Gastrocnemius medialis (tissue), 4 donors: Measurements from ENCODE around the gene ZNF76. TPM values are rescaled to one million over a fixed set of nuclear protein-coding genes. Genes with fewer than 3 reads are reported as not detected.
A peak's percentile ranks its signal among the peaks of the same experiment; 100 is the strongest.

ENCODE experiments used
- ATAC-seq, 2 donors: fragments of 150-250 bp; one replicate each; pipeline ENCODE4 v1.9.1; 2016
- DNase-seq, 2 donors: peaks; one replicate each; pipeline ENCODE4 v3.0.0-alpha.2; 2019
- H3K27ac ChIP-seq, 4 donors: fragments of 200-600 bp; sonication (generic); 1 replicate in 1 of 4; 2 replicates in 3 of 4; pipeline ENCODE4 v1.5.1; 2016 to 2018; ENCODE audit warnings: mild to moderate bottlenecking in 2 of 4, moderate library complexity in 1 of 4
- H3K27me3 ChIP-seq, 3 donors: fragments of 200-600 bp; sonication (generic) in 2 of 3; 1 replicate in 1 of 3; 2 replicates in 2 of 3; pipeline versions ENCODE4 v1.5.1 to v1.6.0; 2016 to 2019; ENCODE audit warnings: mild to moderate bottlenecking in 1 of 3, moderate library complexity in 1 of 3
- H3K36me3 ChIP-seq, 2 donors: fragments of 200-600 bp; sonication (generic) in 1 of 2; one replicate each; pipeline ENCODE4 v1.5.1; 2017 to 2018
- H3K4me1 ChIP-seq, 2 donors: fragments of 200-600 bp; sonication (generic) in 1 of 2; one replicate each; pipeline ENCODE4 v1.5.1; 2016 to 2017; ENCODE audit warnings: mild to moderate bottlenecking in 2 of 2
- H3K4me3 ChIP-seq, 4 donors: fragments of 200-600 bp; sonication (generic) in 3 of 4; 1 replicate in 1 of 4; 2 replicates in 3 of 4; pipeline ENCODE4 v1.5.1; 2016 to 2019; ENCODE audit warnings: mild to moderate bottlenecking in 2 of 4
- H3K9me3 ChIP-seq, 3 donors: fragments of 200-600 bp; sonication (generic) in 2 of 3; 1 replicate in 1 of 3; 2 replicates in 2 of 3; pipeline ENCODE4 v1.5.1; 2016 to 2019
- CTCF ChIP-seq, 5 experiments: fragments of 450-650 bp in 3 of 5; fragments of 200-600 bp in 2 of 5; sonication (generic) in 2 of 5; IDR thresholded peaks in 4 of 5; conservative IDR thresholded peaks in 1 of 5; 1 replicate in 4 of 5; 2 replicates in 1 of 5; pipeline ENCODE4 v1.5.1; 2016 to 2019; ENCODE audit warnings: antibody characterized with exemption in 5 of 5, mild to moderate bottlenecking in 3 of 5, moderate library complexity in 3 of 5
- POLR2A ChIP-seq, 2 donors: fragments of 450-650 bp; IDR thresholded peaks; one replicate each; pipeline ENCODE4 v1.6.1; 2017; ENCODE audit warnings: antibody characterized with exemption in 2 of 2, mild to moderate bottlenecking in 2 of 2, moderate library complexity in 2 of 2
- in situ Hi-C, 4 donors: fragments of 200-750 bp; cut with MboI; loops; one replicate each; pipeline versions ENCODE4 v1.15.0 to v1.8.0; 2017; ENCODE audit warnings: low sequenced_read_pairs in 4 of 4
- intact Hi-C: fragments of 100-400 bp; cut with DNase I; formaldehyde crosslinking; loops from one replicate; pipeline ENCODE4 v1.15.1; 2023; ENCODE audit warnings: low total_unique reads
- total RNA-seq, 4 donors: library from RNA; depleted of rRNA; stranded (reverse); fragments of >200 nt; gene quantifications; one replicate each; pipeline versions ENCODE4 v1.1.0 to v1.2.3, GENCODE V29; 2016

Gene ZNF76
- total RNA-seq, 4 donors from 2014 or later: 26.1 to 35.2 (median 27.5) TPM

GRCh38 chr6:35240838-35241801 lies 18.4 kb upstream of the ZNF76 start:
- TF ChIP-seq CTCF (IDR thresholded peaks at IDR 0.05 in 4 of 5, conservative IDR thresholded peaks at IDR 0.05 in 1 of 5): peak; percentile 82 to 92 (median 86)
- no peak for TF ChIP-seq POLR2A (IDR thresholded peaks at IDR 0.05)
- in situ Hi-C loops: loop anchor here in 2 of 4 donors (25.0 kb wide), 1 partner anchor 254 kb away; no protein-coding TSS in a partner anchor
- intact Hi-C loops: loop anchor here (1.0 to 2.0 kb wide), 2 partner anchors 95 to 254 kb away; no protein-coding TSS in a partner anchor
- Histone ChIP-seq H3K4me1 (peaks cover 0 to 3% of the 10 kb centered on the region in 2 donors), H3K27ac (no peak overlapping the region), H3K4me3 (no peak overlapping the region), H3K36me3 (no peaks in the 10 kb centered on the region), H3K9me3 (no peaks in the 10 kb centered on the region), H3K27me3 (no peaks in the 10 kb centered on the region)
- peak; percentile 59 to 83 for ATAC-seq
- DNase-seq: peak in 1 of 2 donors; percentile 45

DNA sequence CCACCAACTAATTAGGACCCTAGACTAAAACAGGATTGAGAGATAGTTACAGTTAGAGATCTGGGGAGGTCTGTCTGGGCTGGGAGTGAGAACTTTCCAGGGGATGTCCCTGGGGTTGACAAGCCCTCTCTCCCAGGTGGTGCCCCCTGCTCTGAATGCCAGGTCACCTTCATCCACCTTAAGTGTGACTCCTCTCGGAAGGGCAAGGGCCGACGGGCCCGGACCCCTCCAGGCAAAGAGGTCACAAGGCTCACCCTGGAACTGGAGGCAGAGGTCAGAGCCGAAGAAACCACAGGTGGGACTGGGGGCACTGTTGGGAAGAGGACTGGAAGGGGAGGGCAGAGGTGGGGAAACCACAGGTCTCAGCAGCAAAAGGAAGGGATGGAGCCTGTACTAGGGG lies 17.0 kb upstream of the ZNF76 start:
- intact Hi-C loops: no loop called here
- H3K27me3 ChIP-seq: no peaks in the 10 kb centered on the region
- in situ Hi-C loops: loop anchor here in 2 of 4 donors (25.0 kb wide), 1 partner anchor 255 kb away; no protein-coding TSS in a partner anchor
- no peak overlapping the region for H3K27ac ChIP-seq
- H3K9me3 ChIP-seq: no peaks in the 10 kb centered on the region
- H3K4me3 ChIP-seq: no peak overlapping the region
- H3K4me1 ChIP-seq: peaks cover 0 to 3% of the 10 kb centered on the region in 2 donors
- ATAC-seq (no peak), DNase-seq (no peak)
- TF ChIP-seq CTCF (IDR thresholded peaks at IDR 0.05 in 4 of 5, conservative IDR thresholded peaks at IDR 0.05 in 1 of 5) (no peak), POLR2A (IDR thresholded peaks at IDR 0.05) (no peak)
- no peaks in the 10 kb centered on the region for H3K36me3 ChIP-seq

- no peak overlapping the region for H3K4me3 ChIP-seq
- intact Hi-C loops: no loop called here
- in situ Hi-C loops: loop anchor here in 2 of 4 donors (25.0 kb wide), 1 partner anchor 256 kb away; no protein-coding TSS in a partner anchor
- H3K27me3 ChIP-seq: no peaks in the 10 kb centered on the region
- H3K9me3 ChIP-seq: no peaks in the 10 kb centered on the region
- ATAC-seq (no peak), DNase-seq (no peak)
- H3K36me3 ChIP-seq: no peaks in the 10 kb centered on the region
- H3K4me1 ChIP-seq: peaks cover 0 to 3% of the 10 kb centered on the region in 2 donors
- no peak for TF ChIP-seq CTCF (IDR thresholded peaks at IDR 0.05 in 4 of 5, conservative IDR thresholded peaks at IDR 0.05 in 1 of 5)
- no peak for TF ChIP-seq POLR2A (IDR thresholded peaks at IDR 0.05)
- no peak overlapping the region for H3K27ac ChIP-seq
Observed at GRCh38 chr6:35242906-35243305, 16.6 kb upstream of the ZNF76 start.

DNA sequence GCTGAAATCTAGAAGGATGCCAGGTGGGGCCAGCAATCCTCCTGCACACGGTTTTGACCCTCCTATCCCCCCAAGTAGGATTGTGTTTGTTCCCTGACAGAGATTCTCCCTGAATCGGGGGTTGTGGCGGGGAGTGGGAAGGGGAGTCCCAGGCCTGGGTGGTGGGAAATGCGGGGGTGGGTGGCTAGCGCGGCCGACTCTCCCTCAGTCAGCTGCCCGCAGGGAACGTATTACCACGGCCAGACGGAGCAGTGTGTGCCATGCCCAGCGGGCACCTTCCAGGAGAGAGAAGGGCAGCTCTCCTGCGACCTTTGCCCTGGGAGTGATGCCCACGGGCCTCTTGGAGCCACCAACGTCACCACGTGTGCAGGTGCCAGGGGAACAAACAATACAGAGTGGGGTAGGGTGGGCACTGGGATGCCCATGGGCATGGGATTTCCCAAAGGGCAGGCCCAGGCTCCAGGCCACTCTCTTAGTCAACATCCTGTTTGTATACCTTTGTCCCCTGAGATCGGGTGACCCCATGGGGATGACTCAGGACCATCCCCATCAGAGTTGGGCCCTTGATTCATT lies 16.1 kb upstream of the ZNF76 start:
- intact Hi-C loops (no loop called here), in situ Hi-C loops (loop anchor here in 2 of 4 donors (25.0 kb wide), 1 partner anchor 256 kb away; no protein-coding TSS in a partner anchor)
- ATAC-seq (no peak), DNase-seq (no peak)
- Histone ChIP-seq H3K36me3 (no peaks in the 10 kb centered on the region), H3K9me3 (no peaks in the 10 kb centered on the region), H3K4me3 (no peak overlapping the region), H3K27ac (no peak overlapping the region), H3K27me3 (no peaks in the 10 kb centered on the region), H3K4me1 (peaks cover 3 to 5% of the 10 kb centered on the region in 2 donors)
- TF ChIP-seq CTCF (IDR thresholded peaks at IDR 0.05 in 4 of 5, conservative IDR thresholded peaks at IDR 0.05 in 1 of 5) (no peak), POLR2A (IDR thresholded peaks at IDR 0.05) (no peak)
